ENCODE data around the gene DES.
A peak's percentile ranks its signal among the peaks of the same experiment; 100 is the strongest.

The DES gene

DNA sequence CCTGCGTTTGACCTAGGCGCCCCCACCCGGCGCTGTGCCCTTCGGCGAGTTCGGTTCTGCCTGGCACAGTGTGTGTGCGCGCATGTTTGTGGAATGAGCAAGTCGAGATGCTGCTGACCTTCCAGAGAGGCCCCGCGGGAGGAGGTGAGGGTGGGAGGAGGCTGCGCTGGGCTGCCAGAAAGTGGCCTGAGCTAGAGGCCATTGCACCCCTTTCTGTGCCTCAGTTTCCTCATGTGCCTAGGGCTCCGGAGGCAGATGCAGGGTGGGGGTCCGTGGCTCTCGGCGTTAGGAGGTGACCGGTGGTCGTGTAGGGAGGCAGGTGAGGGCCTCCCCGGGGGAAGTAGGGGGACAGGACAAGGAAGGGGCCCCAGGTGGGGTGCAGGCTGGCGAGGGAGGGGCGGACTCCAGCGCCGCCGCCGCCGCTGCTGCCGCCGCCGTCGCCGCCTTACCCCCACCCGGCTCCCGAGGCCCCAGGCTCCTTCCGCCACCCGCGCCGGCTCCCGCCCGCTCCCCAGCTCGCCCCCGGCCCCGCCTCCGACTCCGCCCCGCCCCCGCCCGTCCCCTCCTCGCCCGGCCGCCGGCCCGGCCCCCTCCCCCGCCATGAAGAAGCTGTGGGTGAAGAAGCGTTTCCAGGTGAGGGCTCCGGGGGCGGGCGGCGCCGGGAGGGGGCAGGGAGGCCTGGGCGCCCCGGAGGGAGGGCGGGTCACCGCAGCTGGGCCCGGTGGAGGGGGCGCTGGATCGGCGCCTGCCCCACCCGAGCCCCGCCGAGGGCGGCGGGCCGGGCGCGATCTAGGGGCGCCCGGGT is 23.5 kb downstream of the DES start:
- DNase-seq: peak; percentile 69

DNA sequence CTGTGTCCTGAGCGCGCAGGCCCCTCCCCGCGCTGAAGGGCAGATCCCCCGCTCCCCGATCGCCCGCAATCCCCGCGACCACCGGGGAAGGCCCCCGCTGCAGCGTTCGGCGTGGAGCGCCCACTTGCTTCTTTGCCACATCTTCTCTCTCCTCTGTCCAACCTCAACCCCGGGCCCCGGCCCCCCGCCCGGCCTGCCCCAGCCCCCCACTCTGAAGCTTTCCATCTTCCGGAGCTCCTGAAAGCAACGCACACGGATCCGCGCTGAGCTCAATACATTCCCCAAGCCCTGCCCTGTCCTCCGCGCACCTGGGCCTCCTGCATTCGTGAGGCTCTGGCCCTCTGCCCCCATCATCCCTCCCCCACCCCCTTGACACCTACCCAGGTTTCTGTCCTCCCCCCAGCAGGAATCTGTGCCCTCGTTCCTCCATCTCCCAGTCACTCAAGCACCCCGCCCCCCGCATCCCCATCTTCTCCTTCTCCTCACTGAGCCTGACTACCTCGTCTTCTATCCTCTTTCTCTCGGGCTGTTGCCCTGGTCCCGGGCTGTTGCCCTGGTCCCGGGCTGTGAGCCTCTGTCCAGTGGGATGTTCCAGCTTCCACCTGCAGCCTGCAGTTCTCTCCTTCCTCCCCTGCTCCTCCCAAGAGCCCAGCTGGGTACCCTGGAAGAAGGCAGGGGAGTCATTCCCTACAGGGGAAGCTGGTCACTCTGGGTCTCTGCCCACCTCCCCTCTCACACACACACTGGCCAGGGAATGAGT is 24.3 kb downstream of the DES start:
- DNase-seq: no peak

DNA sequence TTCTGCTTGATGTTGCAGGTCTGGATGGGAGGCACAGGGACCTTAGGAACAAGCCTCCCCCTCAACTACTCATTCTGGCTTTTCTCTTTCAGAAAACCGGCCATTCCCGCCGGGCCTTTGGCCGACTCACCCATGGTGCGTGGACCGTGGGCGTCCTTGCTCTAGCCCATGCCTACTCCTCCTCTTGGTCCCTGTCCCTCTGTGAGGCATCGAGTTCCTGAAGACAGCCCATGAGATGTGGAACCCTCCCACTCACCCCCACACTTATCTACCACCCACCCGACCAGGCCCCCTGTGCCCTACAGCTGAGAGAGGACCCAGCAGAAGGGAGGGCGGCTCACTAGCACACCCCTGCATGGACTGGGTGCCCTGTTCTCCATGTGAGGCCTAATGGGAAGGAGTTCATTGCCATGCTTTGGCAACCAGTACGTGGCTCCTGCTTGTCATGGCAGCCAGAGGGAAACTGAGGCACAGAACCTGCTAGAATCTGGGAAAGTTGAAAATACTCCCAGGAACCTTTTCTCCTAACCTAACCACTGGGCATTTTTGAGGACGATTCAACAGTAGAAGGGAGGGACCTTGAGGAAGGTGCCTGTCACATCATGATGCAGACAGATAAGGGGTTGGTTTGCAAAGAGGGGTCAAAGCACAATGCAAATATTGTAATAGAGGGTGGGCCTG is 25.0 kb downstream of the DES start:
- DNase-seq: no peak

DNA sequence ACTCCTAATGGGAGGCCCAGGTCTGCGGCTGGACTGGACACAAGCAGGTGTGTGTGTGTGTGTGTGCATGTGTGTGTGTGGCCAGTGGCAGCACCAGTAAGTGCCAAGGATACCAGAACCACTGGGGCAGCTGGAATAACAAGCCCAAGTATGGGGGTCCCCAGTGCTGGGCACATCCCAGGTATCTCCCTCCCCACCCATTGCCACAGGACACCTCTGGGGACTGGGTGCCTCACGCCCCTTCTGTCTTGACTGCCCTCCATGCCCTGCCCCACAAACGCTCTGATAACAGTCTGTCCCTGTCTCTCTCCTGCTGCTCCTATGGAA is 25.5 kb downstream of the DES start:
- no peak for DNase-seq

DNA sequence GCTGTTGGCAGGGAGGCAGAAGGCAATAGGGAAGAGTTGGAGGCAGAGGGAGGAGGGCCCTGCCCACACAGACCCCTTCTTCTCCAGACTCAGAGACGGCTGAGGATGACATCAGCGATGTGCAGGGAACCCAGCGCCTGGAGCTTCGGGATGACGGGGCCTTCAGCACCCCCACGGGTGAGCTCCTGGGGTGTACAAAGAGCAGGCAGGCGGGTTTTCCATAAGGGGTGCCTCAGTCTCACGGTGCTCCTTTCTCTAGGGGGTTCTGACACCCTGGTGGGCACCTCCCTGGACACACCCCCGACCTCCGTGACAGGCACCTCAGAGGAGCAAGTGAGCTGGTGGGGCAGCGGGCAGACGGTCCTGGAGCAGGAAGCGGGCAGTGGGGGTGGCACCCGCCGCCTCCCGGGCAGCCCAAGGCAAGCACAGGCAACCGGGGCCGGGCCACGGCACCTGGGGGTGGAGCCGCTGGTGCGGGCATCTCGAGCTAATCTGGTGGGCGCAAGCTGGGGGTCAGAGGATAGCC is 26.5 kb downstream of the DES start:
- DNase-seq: no peak

DNA sequence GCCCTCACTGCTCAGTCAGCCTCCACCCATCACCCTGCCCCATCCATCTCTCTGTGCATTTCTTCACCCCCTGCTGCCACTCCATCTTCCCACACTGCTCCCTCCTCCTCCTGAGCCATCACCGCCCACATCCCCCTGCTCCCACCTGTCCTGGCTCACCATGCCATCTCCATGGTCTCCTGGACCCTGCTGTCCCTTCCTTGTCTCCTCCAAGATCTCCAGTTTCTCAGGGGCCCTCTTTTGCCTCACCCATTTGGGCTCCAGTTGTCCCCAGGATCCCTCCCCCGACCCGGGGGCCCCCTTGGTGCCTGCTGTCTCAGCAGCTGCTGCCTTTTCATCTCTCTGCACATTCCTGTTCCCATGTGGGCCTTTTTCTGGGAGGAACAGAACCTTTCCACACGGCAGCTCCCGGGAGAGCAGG is 27.1 kb downstream of the DES start:
- DNase-seq: no peak

DNA sequence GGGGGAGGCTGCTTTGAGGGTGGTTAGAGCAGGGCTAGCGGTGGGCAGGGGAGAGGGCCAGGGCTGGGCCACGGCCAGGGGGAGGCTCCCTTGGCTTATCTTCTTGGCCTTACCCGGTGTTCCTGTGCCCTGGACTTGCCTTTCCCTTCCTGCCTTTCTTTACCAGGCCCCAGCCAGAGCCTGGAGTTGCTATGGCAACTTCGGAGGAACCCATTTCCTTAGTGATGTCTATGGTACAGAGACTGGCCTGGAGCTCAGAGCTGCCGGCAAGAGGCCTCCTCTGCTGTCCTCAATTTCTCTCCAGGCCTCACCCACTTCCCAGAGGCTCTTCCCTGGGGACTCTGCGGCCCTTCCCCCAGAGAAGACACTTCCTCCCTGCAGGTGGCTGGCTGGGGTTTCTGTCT is 27.9 kb downstream of the DES start:
- no peak for DNase-seq

DNA sequence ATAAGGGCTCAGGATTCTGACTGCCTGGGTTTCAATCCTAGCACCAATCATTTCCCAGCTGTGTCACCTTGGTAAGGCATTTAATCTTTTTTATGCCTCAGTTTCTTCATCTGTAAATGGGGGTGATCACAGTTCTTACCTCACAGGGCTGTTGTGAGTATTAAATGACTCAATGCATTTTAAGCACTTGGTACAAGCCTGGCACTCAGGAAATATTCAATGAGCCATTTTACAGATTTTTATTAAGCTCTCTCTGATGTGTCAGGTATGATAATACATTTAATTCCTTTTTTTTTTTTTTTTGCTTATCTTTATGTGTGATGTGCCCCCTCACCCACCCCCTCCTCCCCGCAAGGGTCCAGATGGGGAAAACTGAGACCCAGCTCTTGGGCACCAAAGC is 28.5 kb downstream of the DES start:
- DNase-seq: no peak

DNA sequence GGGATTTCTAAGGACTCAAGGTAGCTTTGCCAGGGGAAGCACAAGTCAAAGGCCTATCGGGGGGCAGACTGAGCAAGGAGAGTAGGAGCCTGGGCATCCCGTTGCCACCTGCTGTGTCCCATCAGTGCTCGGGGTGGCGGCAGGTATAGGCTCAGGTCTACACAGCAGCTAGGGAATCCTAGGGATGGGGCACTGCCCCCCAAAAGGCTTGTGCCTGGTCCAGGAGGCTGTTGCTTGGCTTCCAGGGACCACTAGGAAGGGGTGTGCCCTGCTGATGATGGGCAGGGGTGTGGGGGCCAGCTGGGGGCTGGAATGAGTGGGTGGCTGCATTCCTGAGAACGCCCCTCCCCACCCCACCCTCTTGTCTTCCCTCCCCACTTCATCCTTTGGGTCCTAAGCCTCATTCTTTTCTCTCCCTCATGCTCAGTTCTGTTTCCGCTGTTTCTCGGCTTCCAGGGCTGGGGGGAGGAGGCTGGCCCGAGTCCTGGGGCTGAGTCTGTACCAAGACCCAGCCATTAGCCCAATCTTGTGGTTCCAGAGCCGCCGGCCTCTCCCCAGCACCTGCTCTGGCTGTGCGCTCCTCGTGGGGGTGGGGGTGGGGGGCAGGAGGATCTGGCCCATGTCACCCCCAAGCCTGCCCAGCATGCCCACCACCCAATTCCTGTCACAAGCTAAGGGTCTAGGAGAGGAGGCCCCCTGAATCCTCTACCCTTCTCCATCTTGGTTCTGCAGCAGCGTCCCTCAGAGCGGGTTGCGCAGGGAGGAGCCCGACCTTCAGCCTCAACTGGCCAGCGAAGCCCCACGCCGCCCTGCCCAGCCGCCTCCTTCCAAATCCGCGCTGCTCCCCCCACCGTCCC is 29.3 kb downstream of the DES start:
- DNase-seq: no peak

DNA sequence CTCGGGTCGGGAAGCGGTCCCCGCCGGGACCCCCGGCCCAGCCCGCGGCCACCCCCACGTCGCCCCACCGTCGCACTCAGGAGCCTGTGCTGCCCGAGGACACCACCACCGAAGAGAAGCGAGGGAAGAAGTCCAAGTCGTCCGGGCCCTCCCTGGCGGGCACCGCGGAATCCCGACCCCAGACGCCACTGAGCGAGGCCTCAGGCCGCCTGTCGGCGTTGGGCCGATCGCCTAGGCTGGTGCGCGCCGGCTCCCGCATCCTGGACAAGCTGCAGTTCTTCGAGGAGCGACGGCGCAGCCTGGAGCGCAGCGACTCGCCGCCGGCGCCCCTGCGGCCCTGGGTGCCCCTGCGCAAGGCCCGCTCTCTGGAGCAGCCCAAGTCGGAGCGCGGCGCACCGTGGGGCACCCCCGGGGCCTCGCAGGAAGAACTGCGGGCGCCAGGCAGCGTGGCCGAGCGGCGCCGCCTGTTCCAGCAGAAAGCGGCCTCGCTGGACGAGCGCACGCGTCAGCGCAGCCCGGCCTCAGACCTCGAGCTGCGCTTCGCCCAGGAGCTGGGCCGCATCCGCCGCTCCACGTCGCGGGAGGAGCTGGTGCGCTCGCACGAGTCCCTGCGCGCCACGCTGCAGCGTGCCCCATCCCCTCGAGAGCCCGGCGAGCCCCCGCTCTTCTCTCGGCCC is 30.1 kb downstream of the DES start:
- DNase-seq: no peak

DNA sequence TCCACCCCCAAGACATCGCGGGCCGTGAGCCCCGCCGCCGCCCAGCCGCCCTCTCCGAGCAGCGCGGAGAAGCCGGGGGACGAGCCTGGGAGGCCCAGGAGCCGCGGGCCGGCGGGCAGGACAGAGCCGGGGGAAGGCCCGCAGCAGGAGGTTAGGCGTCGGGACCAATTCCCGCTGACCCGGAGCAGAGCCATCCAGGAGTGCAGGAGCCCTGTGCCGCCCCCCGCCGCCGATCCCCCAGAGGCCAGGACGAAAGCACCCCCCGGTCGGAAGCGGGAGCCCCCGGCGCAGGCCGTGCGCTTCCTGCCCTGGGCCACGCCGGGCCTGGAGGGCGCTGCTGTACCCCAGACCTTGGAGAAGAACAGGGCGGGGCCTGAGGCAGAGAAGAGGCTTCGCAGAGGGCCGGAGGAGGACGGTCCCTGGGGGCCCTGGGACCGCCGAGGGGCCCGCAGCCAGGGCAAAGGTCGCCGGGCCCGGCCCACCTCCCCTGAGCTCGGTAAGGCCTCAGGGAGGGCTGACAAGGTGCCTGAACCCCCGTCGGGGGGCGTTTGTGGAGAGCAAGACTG is 30.7 kb downstream of the DES start:
- no peak for DNase-seq

DNA sequence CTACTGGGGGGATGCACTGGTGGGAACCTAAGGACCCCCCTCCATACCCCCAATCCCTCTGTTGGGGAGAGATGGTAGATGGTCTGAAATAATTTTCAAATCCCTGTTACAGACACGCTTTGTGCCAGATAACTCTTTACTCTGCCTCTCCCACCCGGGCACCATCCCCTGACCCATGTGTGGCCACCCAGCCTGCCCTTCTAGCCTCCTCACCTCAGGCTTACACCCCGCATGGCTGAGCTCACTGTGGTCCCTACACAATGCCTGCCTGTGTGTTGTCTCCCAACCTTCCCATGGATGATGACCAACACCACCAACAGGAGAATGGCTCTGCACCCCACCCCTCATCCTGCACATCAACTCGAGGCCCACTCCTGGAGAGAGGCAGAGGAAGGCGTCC is 31.4 kb downstream of the DES start:
- DNase-seq: no peak

DNA sequence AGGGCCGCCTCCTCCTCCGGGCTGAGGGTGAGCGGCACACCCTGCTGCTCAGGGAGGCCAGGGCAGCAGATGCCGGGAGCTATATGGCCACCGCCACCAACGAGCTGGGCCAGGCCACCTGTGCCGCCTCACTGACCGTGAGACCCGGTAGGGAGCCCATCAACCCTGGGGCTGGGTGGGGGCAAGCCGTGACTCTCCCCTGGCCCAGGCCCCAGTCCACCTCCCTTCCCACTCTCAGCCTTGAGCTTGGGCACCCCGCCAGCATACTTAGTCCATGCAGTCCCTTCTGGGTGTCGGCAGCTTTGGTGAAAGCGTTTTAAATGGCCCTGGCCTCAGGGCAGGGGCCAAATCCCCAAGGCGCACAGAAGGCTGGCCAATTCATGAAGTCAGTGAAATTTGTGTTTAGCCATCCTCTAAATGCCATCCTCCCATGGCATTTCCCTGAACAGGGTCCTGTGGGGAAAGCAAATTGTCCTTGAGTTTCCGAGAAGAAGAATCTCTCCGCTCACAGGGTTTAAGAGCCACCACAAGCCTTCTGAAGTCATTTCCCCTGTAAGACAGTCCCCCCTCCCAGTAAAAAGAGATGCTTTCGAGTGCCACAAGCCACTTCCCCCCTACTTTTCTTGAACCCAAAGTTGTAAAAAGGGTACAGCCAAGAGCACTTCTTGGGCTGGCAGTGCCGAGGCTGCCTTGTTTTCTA is 33.6 kb downstream of the DES start:
- no peak for DNase-seq

DNA sequence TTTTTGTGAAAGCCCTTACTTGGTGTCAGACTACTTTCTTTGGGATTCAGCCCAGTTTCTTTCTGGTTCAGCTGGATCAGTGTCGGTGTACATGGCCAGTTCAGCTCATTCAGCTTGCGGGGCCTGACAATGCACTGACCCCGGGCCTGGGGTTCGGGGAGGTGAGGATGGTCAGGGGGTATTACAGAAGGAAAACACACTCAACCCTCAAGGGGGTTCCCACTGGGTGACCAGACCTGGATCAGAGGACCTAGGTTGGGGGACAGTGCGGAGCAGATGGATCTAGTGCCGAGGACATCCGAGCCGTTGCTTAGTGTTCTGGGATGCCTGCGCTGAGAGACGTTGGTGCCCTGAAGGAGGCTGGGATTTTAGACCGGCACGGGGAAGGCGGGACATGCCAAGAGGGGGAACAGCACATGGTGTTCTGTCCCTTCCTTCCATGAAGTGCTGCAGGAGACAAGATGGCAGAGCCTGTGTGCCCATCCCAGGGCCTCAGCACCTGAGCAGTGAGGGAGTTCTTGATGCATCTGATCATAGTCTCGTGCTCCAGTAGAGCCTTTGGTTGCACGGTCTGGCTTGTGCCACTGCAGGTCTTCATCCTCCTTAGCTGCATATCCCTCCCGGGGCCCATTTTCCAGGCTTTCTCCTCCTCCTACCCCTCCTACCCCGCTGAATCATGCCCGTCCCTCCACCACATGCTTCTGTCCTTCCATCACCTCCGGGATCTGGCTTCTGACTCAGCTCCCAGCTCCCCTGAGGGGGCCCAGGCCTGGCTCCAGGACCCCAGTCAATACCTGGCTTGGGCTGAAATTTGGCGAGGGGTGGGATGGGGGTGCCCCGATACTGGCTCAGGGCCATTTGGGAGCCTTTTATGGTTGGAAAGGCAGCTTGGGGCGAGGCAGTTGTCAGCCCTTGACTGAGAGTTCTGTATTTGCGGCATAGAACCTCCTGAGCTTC is 34.5 kb downstream of the DES start:
- DNase-seq: no peak

DNA sequence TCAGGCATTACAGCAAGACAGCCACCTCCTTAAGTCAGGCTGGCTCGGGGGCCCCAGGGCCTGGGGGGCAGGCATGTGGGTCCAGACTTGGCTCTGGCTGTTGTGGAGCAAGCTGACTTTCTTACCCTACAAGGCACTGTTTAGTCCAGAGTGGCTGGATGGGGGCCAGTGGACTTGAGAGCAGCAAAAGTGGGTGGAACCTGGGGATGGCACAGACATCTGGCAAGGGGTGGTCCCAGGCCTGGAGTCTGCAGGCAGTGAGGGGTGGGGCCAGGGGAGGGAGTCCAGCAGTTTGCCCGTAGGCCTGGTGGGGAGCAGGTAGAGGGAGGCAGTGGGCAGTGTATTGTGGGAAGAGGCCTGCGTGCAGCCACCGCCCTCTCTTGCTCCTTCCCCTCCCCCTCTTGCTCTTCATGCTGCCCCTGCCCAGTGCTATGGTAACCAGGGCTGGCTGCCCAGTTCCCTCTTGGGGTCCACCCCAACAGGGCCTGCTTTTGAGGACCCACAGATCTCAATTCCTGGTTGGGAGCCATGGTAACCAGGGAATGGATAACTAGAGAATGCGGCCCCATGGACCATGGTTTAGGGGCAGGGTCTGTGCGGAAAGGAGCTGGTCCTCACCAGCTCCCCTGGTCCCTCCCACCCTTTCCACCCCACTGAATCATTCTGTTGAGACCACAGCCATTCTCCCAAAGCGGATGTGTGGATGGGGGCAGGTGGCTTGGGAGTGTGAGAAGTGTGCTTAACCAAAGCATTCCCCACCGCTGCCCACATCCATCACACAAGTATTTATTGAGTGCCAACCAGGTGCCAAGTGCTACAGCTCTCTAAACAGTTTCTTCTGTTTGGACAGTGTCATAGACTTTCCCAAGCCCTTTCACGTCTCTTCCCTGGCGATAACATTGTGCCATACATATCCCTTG is 35.8 kb downstream of the DES start:
- DNase-seq: no peak

DNA sequence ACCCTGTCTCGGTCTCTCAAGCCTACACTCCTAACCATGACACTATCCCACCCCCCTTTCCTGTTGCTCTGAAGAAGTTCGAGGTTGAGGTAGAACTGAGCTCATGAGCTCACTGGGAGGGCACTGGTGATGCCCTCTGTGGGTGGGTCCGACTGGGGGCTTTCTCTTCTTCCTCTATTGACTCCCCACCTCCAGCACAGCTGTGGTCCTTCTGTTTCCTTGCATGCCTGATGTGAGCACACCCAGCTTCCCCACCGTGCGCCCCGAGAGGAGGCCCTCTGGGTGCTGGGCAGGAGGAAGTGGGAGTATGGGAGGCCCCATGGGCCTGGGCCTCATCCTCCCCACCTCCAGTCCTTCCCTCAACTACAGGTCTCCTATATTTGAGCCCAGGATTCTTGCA is 37.4 kb downstream of the DES start:
- DNase-seq: no peak

DNA sequence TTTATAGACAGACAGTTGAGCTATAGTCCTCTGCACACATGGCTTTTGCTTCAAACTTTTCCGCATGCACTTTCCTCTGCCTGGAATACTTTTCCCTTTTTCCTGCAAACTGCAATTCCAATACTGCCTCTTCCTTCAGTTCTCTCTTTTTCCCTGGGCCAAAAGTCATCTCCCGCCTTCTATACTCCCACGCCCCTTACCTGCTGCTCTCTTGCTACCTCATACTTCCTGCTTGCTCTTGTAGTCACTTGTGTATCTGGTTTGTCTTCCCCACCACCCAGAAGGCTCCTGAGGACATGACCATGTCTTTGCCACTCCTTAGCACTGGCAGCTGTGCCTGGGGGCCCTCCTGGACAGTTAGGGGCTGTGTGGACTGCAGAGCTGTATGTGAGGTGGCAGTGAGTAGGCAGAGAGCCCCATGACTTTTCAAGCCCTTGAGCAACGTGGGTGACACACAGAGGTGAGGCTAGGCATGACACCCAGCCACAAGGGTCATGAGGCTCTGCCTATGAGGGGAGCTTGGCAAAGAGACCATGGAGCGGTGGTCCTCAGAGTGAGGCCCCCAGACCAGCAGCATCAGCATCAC is 39.7 kb downstream of the DES start:
- DNase-seq: no peak

DNA sequence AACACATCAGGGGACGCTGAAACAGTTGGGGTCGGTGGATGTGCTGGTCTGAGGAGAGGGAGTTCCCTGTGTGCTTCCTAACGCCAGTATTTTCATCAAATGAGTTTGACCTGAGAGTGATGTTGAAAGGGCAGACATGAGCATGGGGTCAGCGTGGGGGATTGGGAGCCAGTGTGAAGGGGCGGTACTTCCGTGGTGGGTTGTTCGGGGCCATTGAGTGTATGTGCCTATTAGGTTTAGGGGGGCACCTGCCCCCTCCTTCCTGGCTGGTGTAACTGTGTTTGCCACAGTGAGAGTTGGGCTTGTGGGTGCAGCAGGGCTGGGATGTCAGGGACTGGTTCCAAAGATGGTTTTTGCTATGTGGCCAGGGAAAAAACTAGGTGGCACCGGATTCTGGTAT is 40.8 kb downstream of the DES start:
- no peak for DNase-seq

Data from CD4-positive, alpha-beta T cell treated with Interleukin-15 for 1 hour (primary cell).